HFFc6 (cell line): ENCODE results near the gene PARVA. TPM values are rescaled to one million over a fixed set of nuclear protein-coding genes. Genes with fewer than 3 reads are reported as not detected.
A peak's percentile ranks its signal among the peaks of the same experiment; 100 is the strongest.

Experiments used
- DNase-seq: peaks from one replicate; pipeline ENCODE4 v3.0.0-alpha.2; 2018
- H3K27ac Mint-ChIP-seq: 2 replicates; pipeline ENCODE4 v1.8.0; 2020; ENCODE audit warnings: mild to moderate bottlenecking, mixed read lengths
- H3K27me3 Mint-ChIP-seq: 2 replicates; pipeline ENCODE4 v1.8.0; 2021; ENCODE audit warnings: mild to moderate bottlenecking, moderate library complexity, mixed read lengths; ENCODE audit not compliant: insufficient read depth
- H3K36me3 Mint-ChIP-seq: 2 replicates; pipeline ENCODE4 v1.8.0; 2021; ENCODE audit warnings: low read depth, mixed read lengths
- H3K4me1 Mint-ChIP-seq: 2 replicates; pipeline ENCODE4 v1.8.0; 2020; ENCODE audit warnings: low read depth, mixed read lengths
- H3K4me3 Mint-ChIP-seq: 2 replicates; pipeline ENCODE4 v1.8.0; 2020; ENCODE audit warnings: mild to moderate bottlenecking, moderate library complexity, mixed read lengths
- H3K9me3 Mint-ChIP-seq: 2 replicates; pipeline ENCODE4 v1.8.0; 2020; ENCODE audit warnings: mild to moderate bottlenecking, mixed read lengths
- total RNA-seq, 6 experiments: library from RNA; stranded (reverse); fragmentation: NEBNext Ultra II Directional; extraction: Animal tissue kit (Norgen Biotek cat#: 25700); gene quantifications; 2 replicates in 1 of 6; 3 replicates in 5 of 6; pipeline ENCODE4 v1.2.3, GENCODE V29; 2021
- TF ChIP-seq, protein P1 (sequence below): fragments of 200-600 bp; sonication (generic); IDR thresholded peaks from 2 replicates; pipeline ENCODE4 v1.5.0; 2021; ENCODE audit warnings: antibody characterized with exemption, mild to moderate bottlenecking

Gene PARVA
- total RNA-seq, 6 experiments from 2014 or later = 150 to 237 (median 184) TPM

DNA sequence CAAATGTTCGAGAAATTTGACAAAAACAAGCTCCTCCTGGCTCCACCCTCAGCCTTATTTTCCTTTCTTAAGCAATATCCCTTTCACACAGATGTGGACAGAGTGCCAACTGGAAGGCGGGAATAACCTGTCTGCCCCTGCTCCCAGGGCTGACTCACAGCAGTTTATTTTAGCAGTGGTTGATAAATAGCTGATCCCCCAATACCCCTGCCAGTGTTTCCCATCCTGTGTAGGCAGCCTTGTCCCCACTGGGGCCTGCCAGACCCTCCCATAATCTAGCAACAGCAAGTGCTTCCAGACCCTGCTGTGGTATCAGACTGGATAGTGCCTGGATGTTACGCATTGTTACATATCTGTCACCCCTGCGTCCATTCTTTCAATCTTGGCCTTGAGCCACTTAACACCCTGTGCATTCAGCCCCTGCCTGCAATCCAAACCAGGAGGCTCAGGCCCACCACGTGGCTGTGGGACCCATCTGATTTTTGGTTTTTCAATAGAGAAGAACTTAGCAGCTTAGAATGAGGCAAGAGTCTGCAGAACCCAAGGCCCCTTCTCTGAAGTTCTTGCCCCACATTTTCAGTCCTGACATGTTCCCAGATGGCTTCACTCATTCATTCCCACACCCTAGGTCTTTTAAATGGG is 53.7 kb downstream of the PARVA start:
- DNase-seq = peak; percentile 50
- Mint-ChIP-seq H3K27me3 (peaks cover 3% of the 10 kb centered on the region; the same call in 1 of the 2 replicates), H3K4me1 (peaks cover 63% of the 10 kb centered on the region), H3K27ac (peak overlapping the region; percentile 61), H3K9me3 (no peaks in the 10 kb centered on the region), H3K4me3 (peak overlapping the region; percentile 75), H3K36me3 (peaks cover 13% of the 10 kb centered on the region)
- TF ChIP-seq, protein P1, sequence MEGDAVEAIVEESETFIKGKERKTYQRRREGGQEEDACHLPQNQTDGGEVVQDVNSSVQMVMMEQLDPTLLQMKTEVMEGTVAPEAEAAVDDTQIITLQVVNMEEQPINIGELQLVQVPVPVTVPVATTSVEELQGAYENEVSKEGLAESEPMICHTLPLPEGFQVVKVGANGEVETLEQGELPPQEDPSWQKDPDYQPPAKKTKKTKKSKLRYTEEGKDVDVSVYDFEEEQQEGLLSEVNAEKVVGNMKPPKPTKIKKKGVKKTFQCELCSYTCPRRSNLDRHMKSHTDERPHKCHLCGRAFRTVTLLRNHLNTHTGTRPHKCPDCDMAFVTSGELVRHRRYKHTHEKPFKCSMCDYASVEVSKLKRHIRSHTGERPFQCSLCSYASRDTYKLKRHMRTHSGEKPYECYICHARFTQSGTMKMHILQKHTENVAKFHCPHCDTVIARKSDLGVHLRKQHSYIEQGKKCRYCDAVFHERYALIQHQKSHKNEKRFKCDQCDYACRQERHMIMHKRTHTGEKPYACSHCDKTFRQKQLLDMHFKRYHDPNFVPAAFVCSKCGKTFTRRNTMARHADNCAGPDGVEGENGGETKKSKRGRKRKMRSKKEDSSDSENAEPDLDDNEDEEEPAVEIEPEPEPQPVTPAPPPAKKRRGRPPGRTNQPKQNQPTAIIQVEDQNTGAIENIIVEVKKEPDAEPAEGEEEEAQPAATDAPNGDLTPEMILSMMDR = no peak

DNA sequence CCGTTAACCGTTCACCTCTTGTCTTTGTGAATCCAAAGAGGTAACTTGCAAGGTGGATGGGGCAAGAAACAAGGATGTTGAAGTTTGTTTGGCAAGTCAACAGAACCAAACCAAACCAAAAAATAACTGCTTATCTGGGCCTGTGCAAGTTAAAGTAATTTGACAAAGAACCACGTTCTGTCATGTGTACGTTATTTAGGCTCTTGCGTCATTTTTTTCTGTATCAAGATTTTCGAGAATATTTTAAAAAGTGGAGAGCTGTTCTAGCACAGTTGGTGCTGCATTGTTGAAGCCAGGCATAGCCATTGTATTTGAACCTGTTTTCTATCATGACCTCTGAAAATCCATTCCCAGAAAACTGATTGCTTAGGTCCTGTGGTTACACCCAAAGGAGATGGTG is 55.1 kb downstream of the PARVA start:
- Mint-ChIP-seq H3K36me3 (peaks cover 24% of the 10 kb centered on the region), H3K27me3 (peaks cover 3% of the 10 kb centered on the region; the same call in 1 of the 2 replicates), H3K4me1 (peaks cover 70% of the 10 kb centered on the region), H3K27ac (peak overlapping the region; percentile 38), H3K9me3 (no peaks in the 10 kb centered on the region), H3K4me3 (peak overlapping the region; percentile 75)
- no peak for DNase-seq
- TF ChIP-seq, protein P1 = no peak

DNA sequence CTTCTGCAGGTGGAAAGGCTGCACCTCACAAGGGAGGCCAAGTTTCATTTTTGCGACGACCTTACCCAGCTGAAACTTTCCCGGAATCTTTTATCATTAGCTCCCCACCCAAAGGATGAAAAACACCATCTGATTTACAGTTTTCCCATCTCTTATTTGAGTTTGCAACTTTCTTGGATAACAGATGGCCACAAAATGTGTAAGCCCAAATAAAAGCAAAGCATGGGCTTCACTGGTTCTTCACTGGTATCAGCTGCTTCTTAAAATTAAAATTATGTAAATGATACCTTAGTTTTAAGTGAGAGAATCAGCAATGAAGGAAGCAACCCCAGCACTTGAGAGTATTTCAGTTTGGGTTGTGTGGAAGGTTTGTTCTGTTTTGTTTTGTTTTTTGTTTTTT is 55.8 kb downstream of the PARVA start:
- peak overlapping the region; percentile 91 for H3K27ac Mint-ChIP-seq
- H3K27me3 Mint-ChIP-seq = peaks cover 3% of the 10 kb centered on the region; the same call in 1 of the 2 replicates
- H3K9me3 Mint-ChIP-seq = no peaks in the 10 kb centered on the region
- TF ChIP-seq, protein P1 = no peak
- peak overlapping the region; percentile 75 for H3K4me3 Mint-ChIP-seq
- DNase-seq = no peak
- H3K36me3 Mint-ChIP-seq = peaks cover 27% of the 10 kb centered on the region
- H3K4me1 Mint-ChIP-seq = peaks cover 70% of the 10 kb centered on the region

DNA sequence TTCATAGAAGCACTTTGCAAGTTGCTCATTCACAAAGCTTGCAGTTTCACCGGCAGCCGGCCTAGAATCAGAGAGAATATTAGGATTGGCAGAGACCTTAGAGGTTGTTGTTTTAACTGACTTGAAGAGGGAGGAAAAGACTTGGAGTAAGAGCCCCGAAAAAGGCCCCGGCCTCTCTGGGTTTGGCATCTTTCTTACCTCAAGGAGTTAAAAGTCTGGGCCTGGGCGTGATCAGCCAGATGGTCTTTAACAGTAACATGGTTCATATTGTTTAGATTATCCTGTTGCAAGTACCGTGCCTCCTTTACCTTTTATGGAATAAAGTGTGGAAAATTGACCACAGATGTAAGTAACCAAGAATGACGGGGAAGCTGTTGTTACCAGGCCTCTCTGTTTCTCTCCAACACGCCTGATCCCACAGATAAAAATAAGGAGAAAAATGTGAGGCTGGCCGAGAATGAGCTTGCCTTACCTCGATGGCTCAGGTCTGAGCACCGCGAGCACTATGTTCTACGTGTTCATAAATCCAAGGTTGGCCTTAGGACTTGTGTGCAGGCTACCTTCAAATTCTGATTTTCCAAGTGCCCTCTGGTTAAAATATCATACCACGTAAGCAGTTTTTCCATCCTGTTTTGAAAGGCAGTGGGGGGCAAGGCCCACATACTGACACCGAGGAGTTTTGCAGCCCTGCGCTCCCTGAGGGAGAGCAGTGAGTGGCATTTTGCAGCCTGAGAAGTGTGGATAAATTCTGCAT is 56.4 kb downstream of the PARVA start:
- H3K4me3 Mint-ChIP-seq = peak overlapping the region; percentile 75
- DNase-seq = peak; percentile 79
- peak overlapping the region; percentile 91 for H3K27ac Mint-ChIP-seq
- H3K4me1 Mint-ChIP-seq = peaks cover 72% of the 10 kb centered on the region
- H3K36me3 Mint-ChIP-seq = peaks cover 28% of the 10 kb centered on the region
- H3K9me3 Mint-ChIP-seq = no peaks in the 10 kb centered on the region
- peaks cover 3% of the 10 kb centered on the region; the same call in 1 of the 2 replicates for H3K27me3 Mint-ChIP-seq
- TF ChIP-seq, protein P1 = no peak

DNA sequence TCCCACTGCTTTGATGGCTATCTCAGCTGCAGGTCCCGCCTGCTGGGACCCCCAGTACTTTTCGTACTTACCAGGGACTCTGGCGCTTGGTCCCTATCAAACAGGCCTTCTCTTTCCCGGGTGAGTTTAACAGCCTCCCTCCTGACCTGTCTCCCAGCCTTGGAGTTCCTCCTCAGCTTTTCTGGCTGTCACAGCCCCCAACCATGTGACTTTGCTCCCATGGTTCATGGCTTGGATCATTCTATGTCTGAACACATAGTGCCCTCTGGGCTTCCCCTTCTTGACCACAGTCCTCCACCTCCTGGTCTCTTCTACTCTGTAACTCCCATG is 56.9 kb downstream of the PARVA start:
- TF ChIP-seq, protein P1 = no peak
- Mint-ChIP-seq H3K27ac (peak overlapping the region; percentile 91), H3K27me3 (peaks cover 3% of the 10 kb centered on the region; the same call in 1 of the 2 replicates), H3K36me3 (peaks cover 34% of the 10 kb centered on the region), H3K4me3 (peak overlapping the region; percentile 75), H3K4me1 (peaks cover 78% of the 10 kb centered on the region), H3K9me3 (no peaks in the 10 kb centered on the region)
- DNase-seq = no peak
